Sigmoid colon (tissue), 4 donors: ENCODE data around the gene LINGO1.

Source experiments
- POLR2A ChIP-seq, 2 donors: fragments of 450-650 bp; IDR thresholded peaks; one replicate each; pipeline ENCODE4 v1.6.1; 2016; ENCODE audit warnings: antibody characterized with exemption in 2 of 2, mild to moderate bottlenecking in 2 of 2, moderate library complexity in 2 of 2
- POLR2AphosphoS5 ChIP-seq, 4 donors: sonication (generic); formaldehyde crosslinking; IDR thresholded peaks; one replicate each; pipeline ENCODE4 v1.6.1; 2017; ENCODE audit warnings: antibody characterized with exemption in 4 of 4
- TF ChIP-seq, protein P1 (sequence below), 4 experiments: fragments of 450-650 bp in 3 of 4; fragments of 200-600 bp in 1 of 4; IDR thresholded peaks; one replicate each; pipeline ENCODE4 v1.5.1; 2016 to 2019; ENCODE audit warnings: antibody characterized with exemption in 4 of 4, mild to moderate bottlenecking in 3 of 4, moderate library complexity in 2 of 4

DNA sequence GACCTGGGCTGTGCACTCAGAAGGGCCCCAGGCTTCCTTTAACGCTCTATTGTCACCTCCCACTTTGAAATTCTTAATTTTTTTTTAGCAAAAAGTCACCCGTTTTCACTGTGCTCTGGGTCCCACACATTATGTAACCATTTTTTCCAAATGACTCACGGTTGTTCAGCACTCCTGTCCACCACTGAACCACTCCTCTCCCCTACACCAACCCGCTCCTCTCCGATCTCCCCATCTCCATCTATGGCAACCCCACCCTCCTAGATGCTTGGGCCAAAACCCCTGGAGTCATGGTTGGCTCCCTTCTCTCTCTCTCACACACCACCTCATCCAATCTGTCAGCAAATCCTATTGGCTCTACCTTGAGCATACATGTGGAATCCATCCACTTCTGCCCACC lies 41.2 kb upstream of the LINGO1 start:
- TF ChIP-seq, protein P1, sequence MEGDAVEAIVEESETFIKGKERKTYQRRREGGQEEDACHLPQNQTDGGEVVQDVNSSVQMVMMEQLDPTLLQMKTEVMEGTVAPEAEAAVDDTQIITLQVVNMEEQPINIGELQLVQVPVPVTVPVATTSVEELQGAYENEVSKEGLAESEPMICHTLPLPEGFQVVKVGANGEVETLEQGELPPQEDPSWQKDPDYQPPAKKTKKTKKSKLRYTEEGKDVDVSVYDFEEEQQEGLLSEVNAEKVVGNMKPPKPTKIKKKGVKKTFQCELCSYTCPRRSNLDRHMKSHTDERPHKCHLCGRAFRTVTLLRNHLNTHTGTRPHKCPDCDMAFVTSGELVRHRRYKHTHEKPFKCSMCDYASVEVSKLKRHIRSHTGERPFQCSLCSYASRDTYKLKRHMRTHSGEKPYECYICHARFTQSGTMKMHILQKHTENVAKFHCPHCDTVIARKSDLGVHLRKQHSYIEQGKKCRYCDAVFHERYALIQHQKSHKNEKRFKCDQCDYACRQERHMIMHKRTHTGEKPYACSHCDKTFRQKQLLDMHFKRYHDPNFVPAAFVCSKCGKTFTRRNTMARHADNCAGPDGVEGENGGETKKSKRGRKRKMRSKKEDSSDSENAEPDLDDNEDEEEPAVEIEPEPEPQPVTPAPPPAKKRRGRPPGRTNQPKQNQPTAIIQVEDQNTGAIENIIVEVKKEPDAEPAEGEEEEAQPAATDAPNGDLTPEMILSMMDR (IDR thresholded peaks at IDR 0.05): no peak
- no peak for TF ChIP-seq POLR2AphosphoS5 (IDR thresholded peaks at IDR 0.05)
- no peak for TF ChIP-seq POLR2A (IDR thresholded peaks at IDR 0.05)
